HG03432 (cell line): Measurements from ENCODE around the gene OTUB2.
A peak's percentile ranks its signal among the peaks of the same experiment; 100 is the strongest.

ENCODE experiments used
- ATAC-seq: cut with Tn5 transposase; IDR thresholded peaks from one replicate; pipeline ENCODE4 v1.9.1; 2021; ENCODE audit warnings: mild to moderate bottlenecking, moderate library complexity; ENCODE audit not compliant: unreplicated experiment

OTUB2 gene

DNA sequence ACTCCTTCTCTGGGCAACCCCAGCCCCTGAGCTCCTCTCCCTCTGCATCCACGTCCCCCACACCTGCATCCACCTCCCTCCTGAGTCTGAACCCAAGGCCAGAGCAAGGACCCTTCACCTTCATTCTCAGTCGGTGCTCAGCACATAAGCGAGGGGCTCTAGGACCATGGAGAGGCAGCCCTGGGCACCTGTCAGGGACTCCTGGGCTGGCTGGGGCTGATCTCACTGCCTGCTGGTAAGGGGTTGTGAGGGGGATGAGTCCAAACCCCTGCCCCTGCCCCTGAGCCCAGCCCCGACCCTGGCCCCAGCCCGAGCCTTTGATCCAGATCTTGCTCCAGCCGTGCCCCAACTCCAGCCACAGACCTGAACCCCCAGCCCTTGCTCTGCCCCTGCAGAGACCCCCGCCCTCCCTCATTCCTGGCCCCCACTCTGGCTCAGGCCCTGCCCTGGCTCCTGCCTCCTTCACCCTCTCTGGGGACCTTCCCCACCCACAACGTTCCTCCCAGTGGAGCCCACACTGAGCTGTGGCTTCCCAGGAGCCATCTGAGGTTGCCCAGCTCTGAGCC, 29.9 kb upstream of the OTUB2 start:
- ATAC-seq: no peak

DNA sequence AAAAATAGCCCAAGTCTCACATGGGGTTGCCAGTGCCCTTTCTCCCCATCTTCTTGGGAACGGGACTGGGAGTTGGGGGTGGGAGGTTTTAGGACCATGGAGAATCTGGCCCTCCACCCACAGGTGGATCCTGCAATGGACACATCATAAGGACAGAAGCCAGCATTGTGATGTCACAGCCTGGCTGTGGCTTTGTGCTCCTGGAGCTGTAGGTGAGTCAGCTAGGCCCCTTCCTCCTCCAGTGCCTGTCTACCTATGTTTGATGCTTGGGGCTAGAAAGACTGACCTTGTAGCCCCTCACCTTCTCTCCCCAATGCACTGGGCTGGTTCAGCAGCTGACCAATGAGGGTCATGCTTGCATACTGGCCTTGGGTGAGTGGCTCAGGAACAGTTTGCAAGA, 29.1 kb upstream of the OTUB2 start, which contains the start of gene CCDC197:
TSS of gene CCDC197 (plus strand) at position 220 of the 400 bp plus-strand sequence. CDS start 831 bp downstream, outside the sequence.
- ATAC-seq: no peak

DNA sequence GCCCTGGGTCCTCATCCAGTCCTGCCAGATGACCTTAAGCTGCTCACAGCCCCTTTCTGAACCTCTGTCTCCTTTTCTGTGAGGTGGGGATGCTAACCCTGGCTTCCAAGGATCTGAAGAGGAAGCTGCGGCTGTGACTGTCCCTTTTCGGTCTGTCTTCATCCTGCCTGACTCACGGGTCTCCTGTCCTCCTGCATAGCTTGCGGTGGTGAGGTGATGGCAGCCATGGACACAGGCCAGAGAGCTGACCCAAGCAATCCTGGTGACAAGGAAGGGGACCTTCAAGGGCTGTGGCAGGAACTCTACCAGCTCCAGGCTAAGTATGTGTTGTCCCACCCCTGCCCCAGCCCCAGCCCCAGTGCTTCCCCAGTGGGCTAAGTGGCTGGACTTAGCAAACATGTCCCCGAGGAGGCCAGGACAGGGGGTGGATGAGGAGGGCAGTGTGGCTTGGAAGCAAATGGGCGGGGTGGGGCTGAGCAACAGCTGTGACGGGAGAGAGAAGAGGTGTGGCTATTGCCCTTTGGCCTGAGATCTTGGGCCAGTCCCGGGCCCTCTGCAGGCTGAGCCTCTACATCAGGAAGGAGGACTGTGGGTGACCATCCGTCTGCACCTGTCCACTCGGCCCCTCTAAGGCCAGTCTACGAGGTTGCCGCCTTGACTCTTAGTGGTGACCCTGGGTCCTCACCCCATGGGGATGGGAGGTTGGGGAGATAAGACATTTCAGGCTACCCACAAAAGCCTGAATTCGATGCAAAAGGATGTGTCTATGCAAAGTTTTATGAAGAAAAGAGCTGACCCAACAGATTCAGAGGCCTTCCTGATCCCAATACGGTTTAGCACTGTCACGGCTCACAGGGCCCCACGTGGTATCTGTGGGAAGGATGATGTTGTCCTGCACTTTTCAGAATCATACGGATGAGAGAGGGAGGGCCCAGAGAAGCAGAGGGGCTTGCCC, 27.9 kb upstream of the OTUB2 start:
- no peak for ATAC-seq

DNA sequence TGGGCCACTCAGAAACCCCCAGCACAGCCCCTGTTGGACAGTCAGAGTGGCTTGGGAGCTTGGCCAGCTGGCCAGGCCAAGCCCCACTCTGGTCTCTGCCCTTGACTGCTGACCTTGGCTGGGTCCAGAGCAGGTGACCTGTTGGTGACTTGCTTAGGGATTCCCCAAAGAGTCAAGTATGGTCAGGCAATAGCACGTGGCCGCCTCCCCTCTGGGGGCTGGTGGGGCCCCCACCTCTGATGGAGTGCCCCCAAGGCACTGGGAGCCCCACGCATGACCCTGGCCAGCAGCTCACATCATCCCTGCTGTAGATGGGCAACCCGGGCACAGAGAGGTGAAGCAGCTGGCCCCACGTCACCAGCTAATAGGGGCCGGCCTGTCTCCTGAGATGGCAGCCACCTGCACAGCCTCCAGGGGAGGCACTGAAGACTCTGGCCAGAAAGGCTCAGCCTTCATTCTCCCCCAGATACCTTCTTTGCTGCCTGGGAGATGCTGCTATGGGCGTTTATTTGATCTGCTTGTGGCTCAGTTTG, 27.2 kb upstream of the OTUB2 start:
- ATAC-seq: no peak

DNA sequence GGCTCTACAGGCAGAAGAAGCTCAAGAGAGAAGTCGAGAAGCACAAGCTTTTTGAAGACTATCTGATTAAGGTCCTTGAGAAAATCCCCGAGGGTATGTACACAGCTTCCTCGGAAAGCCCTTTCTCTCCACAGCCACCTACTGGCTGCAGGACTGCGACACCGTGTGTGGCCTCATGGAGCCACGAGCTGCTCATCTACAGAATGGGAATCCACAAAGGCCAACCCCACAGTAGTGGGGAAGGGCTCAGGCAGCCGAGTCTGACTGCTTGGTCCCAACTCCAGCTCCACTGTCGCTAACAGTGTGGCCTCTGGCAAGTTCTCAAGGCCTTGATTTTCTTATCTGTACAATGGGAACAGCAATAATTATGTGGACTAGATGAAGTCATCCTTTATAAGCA, 26.6 kb upstream of the OTUB2 start:
- no peak for ATAC-seq

DNA sequence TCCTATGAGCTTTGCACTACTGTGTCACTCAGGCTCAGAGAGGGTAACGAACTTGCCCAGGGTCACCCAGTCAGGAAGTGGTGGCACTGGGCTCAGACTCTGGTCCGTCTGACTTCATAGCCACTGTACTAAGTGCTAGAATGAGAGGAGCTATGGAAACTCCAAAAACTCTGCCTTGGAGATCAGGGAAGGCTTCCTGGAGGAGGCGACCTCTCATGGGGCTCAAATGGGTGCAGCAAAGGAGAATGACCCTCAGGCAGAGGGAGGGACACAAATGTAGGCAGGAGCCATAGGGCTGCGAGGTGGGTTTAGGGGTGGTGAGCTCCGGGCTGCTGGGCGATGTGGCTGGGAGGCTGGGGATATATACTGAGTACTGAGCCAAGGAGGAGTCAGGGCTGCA, 25.9 kb upstream of the OTUB2 start:
- ATAC-seq: no peak

DNA sequence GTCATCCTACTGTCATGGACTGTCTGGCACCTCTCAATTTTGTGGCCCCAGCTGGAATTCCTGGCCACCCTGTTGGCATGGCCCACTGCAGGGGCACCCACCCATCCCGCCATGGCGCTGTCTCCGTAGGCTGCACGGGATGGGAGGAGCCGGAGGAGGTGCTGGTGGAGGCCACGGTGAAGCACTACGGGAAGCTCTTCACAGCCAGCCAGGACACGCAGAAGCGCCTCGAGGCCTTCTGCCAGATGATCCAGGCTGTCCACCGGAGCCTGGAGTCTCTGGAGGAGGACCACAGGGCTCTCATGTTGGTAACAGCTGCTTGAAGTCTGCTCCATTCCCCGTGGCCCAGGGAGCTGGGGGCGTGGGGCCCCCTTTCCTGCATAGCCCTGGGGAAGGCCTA, 25.1 kb upstream of the OTUB2 start:
- no peak for ATAC-seq

DNA sequence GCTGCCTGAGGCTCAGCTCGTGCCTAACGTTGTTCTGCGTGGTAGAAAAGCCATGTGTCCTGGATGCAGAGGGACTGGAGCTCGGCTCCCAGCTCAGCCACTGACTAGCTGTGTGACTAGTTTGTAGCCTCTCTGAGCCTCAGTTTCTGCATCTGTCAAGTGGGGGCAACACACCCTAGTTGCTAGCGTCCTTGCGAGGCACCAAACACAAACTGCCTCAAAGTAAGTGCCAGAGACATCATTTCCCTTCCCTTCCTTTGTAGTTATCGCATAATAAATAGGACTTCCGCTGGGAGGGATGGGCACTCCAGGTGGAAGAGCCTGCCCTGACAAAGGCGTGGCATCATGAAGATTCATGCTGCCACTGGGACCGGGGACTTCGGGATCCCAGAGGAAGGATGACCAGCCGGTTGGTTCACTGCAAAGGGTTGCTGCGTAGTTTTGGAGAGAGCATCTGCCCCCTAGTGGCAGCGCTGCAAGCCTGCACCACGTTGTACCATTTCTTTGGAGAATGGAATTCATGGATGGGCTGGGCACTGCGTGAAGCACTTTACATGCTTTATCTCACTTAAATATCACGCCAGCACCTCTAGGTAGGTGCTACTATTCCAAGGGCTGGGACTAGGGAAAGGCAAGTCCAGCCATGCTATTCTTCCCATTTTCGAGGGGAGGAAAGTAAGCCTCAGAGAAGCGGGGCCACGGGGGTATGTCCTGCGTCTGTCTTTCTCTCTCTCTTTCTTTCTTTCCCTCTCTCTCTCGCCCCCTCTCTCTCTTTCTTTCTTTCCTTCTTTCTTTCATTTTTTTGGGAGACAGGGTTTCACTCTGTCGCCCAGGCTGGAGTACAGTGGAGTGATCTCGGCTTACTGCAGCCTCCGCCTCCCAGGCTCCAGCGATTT, 24.4 kb upstream of the OTUB2 start:
- ATAC-seq: peak; percentile 65

DNA sequence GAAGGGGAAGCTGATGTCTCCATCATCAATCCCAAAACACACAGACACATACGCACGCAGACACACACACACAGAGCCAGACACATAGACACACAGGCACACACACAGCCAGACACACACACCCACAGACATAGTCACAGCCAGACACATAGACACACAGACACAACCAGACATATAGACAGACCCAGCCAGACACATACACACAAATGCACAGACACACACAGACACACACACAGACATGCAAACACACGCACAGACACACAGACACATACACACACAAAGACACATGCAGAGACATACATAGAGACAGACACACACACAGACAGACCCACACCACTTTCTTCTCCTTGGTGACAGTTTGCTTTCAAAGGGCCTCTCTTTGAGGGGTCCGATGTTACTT, 22.7 kb upstream of the OTUB2 start:
- ATAC-seq: no peak

DNA sequence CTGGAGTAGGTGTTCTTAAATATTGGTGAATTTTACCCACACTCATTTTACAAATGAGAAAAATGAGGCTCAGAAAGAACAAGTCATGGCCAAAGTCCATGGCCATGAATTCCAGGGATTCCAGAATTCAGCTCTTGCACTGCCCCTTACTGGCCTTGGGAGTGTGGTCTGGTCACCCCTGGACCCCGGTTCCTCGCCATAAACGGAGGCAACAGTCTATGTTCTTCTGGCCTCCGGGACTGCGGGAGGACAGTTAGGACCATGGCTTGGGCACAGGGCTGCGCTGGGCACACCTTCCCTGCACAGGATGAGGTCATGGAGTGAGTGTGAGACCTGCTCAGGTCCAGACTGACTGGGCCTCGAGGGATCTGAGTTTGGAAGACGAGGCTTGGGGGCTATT, 22.1 kb upstream of the OTUB2 start:
- ATAC-seq: no peak

DNA sequence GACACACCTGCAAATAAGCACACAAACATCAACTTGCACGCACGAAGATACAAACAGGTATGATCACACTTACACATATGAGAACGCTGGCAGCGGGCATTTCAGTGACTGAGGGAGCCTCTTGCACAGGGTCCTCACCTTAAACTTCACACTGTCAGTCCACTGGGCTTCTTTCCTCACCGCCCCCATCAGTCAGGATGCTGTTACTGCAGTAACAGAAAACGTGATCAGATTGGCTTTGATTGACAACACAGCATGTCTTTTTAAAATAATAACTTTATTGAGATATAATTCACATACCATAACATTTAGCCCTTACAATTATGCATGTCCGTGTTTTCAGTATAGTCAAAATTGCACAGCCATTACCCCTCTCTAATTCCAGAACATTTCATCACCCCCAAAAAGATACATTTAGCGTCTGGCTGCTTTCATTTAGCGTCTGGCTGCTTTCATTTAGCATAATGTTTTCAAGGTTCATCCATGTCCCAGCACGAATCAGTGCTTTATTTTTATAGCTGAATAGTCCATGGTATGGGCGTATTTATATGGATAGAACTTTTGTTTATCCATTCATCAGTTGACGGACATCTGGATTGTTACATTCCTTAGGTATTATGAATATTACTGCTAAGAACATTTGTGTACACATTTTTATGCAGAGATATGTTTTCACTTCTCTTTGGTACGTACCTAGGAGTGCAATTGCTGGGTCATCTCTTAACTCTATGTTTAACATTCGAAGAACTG, 20.6 kb upstream of the OTUB2 start:
- ATAC-seq: no peak

DNA sequence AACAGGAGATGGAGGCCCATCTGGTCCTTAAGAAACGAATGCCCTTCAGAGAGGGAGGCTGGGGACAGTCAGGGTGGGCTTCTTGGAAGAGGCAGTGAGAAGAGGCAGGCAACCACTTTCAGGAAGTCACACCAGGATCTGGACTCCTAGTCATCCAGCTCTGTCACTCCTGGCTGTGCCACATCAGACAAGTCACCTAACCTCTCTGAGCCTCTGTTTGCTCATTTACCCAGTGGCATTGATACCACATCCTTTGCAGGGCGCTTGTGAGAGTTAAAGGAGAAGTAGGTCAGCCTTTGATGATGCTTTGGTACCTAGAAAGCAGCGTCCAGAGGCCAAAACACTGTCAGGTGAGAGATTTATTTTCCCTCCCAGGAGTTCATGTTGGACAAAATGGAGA, 17.9 kb upstream of the OTUB2 start:
- no peak for ATAC-seq

DNA sequence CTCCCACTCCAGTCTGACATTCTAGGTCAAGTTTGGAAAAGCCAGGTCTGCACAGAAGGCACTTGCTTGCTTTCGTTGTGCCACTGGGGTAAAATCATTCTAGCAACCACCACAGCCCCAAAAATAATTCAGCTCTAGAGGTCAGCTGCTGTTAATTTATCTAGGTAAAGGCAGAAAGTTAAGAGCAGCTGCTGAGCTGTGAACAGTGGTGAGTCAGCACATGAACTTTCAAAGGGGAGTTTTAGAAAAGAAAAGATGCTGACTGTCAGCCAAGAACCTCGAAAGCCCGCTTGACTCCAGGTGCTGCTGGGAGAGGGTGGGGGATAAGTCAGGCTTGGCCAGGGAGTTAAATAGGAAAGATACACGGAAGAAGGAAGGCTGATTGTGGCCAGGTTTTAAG, 16.4 kb upstream of the OTUB2 start:
- peak; percentile 65 for ATAC-seq

DNA sequence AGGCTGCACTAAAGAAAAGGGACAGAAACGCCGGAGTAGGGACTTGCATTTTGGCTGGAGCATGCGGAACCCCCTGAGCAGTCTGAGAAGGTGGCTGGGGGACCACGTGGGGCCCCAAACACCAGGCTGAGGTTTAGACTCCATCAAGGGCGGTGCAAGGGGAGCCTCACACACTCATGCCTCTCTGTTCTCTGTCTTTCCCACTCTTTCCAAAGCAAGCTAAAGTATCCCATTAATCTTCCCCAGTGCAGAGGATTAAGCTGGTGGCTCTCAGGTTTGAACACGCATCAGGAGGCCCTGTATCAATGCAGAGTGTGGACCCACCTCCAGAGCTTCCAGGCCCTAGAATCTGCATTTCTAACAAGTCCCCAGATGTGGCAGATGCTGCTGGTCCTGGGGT, 15.5 kb upstream of the OTUB2 start:
- ATAC-seq: no peak

DNA sequence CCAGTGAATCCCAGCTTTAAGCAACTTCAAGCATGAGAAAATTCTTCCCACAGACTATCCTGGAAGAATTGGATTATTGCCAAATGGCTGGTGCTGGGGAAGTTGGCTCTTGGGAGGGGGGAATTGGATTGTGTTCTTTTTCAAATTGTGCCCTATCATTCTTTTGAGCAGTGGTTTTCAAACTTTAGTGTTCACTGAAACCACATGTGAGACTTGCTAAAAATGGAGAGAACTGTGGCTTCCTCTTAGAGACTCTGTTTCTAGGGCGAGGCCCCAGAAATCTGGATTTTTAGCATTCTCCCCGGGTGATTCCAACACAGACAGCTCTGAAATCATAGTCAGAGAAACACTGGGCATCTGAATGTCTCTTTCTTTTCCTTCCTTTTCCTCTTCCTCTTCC, 14.3 kb upstream of the OTUB2 start:
- no peak for ATAC-seq

DNA sequence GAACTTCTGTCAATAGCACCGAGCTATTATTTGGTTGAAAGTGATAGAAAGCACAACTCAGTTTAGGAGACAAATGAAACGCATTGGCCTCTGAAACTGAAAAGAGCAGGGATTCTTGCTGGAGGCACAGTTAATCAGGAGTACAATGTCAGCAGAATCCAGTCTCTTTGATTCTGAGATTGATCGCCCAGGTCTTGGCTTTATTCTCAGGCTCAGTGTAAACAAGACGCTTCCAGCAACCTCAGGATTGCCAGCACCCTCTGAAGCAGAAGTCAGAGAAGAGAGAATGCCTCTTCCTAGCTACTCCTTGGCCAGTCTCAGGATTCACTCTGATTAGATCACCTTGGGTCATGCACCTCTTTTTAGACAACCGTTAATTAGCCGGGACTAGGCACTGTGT, 11.8 kb upstream of the OTUB2 start:
- ATAC-seq: no peak

DNA sequence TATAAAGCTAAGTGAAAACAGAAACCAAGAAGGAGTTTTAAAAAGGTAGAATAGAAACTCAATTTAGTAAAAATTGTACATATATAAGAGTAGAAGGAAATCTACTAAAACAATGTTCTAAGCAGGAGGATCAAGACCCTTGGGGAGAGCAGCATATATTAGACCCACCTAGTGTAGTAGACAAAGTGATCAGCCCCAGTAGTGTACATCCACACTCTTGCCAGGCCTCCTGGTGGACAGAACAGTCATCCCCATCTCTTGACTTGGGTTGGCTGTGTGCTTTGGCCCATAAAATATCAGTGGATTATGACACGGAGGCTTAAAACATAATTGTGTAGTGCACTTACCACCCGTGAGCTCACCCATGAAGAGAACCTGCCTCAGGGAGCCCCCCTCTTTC, 10.9 kb upstream of the OTUB2 start:
- ATAC-seq: no peak

DNA sequence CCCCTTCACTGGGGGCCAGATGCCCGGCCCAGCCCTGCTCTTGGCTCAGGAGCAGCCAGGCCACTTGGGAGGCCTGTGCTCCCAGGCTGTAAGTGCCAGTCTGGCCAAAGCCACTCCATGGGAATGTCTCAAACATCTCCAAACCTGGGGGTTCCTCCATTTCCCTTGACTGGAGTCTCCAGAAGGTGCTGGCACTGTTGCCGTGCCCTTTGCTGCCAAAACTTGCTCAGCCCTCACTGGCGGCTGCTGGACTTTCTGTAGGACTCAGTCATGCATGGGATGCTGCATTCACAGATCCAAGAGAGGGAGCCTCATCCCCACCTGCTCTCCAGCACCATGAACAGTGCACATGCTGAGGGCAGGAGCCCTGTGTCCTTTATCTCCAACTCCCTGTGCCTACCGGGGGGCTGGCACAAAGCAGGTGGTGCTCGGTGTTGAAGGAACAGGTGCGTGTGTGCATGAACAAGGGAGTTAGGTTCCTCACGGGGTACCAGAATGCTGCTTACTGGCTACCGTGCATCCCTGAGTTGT, 9.6 kb upstream of the OTUB2 start:
- no peak for ATAC-seq

DNA sequence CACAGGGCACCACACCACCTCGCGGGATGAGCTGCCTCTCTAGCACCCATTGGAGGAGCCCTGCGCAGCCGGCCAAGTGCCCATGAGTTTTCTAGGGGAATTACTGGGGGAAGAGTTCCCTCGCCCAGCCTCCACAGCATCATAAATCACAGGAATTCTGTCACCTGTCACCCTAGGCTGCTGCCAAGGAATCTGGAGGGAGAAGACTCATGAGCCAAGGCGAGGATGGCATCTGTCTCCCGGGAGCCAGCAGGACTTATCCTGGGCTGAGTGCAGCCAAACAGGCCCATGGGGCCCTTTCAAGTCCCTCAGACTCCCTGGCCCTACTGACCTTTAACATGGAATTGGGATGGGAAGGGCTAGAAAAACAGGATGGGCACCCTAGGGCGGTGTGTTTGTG, 7.8 kb upstream of the OTUB2 start:
- no peak for ATAC-seq

DNA sequence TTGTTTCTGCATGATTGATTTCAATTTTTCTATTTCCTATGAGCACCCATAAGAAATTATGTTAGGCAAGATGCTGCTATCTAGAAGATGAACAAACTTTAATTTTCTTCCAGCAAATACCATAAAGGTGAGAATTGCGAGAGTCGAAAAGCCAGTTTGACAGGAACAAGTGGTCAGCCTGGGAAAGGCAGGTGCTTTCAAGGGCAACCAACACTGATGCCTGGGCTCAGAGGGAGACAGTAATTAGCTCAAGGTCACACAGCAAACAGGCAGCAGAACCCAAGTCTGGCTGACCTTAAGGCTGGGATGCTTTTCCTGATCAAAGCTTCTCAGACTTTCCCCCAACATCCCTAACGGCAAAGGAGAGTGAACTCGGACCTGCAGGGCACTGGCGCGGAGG, 6.8 kb upstream of the OTUB2 start:
- no peak for ATAC-seq
